Loucy (cell line): ENCODE data around the gene P2RX3.

Source experiments
- H2AFZ ChIP-seq: fragments of 200-600 bp; sonication (generic); 2 replicates; pipeline ENCODE4 v1.6.0; 2016; ENCODE audit warnings: antibody characterized with exemption, mild to moderate bottlenecking, low read length, moderate library complexity
- H3F3A ChIP-seq: fragments of 200-600 bp; 2 replicates; pipeline ENCODE4 v1.6.0; 2016; ENCODE audit warnings: antibody characterized with exemption, low read depth, mild to moderate bottlenecking
- H3K27me3 ChIP-seq: fragments of 200-600 bp; sonication (generic); 2 replicates; pipeline ENCODE4 v1.6.1; 2014; ENCODE audit warnings: low read length, mild to moderate bottlenecking; ENCODE audit not compliant: insufficient read depth, poor library complexity, severe bottlenecking
- H3K36me3 ChIP-seq: fragments of 200-600 bp; sonication (generic); 2 replicates; pipeline ENCODE4 v1.6.1; 2016; ENCODE audit warnings: low read length; ENCODE audit not compliant: insufficient read depth
- H3K4me1 ChIP-seq: fragments of 200-600 bp; sonication (generic); 2 replicates; pipeline ENCODE4 v1.5.1; 2014; ENCODE audit warnings: low read length, mild to moderate bottlenecking; ENCODE audit not compliant: insufficient read depth, poor library complexity, severe bottlenecking
- H3K4me2 ChIP-seq: fragments of 200-600 bp; sonication (generic); 2 replicates; pipeline ENCODE4 v1.6.0; 2014; ENCODE audit warnings: antibody characterized with exemption, low read length, low read depth, mild to moderate bottlenecking; ENCODE audit not compliant: poor library complexity, severe bottlenecking
- H3K4me3 ChIP-seq: fragments of 200-600 bp; sonication (generic); 2 replicates; pipeline ENCODE4 v1.5.1; 2014; ENCODE audit warnings: low read length, mild to moderate bottlenecking, mixed read lengths; ENCODE audit not compliant: poor library complexity, severe bottlenecking
- H3K79me2 ChIP-seq: fragments of 200-600 bp; sonication (generic); 2 replicates; pipeline ENCODE4 v1.6.1; 2014; ENCODE audit warnings: low read length; ENCODE audit not compliant: insufficient read depth
- H3K9ac ChIP-seq: fragments of 200-600 bp; sonication (generic); 2 replicates; pipeline ENCODE4 v1.6.0; 2014; ENCODE audit warnings: mild to moderate bottlenecking, low read depth, low read length, moderate library complexity; ENCODE audit not compliant: poor library complexity, severe bottlenecking
- H3K9me2 ChIP-seq: fragments of 200-600 bp; sonication (generic); replicated peaks from 2 replicates; pipeline ENCODE4 v1.6.1; 2016; ENCODE audit warnings: low read depth, low read length, mixed read lengths
- H3K9me3 ChIP-seq: fragments of 200-600 bp; sonication (generic); 2 replicates; pipeline ENCODE4 v1.6.1; 2014; ENCODE audit warnings: mild to moderate bottlenecking, antibody characterized with exemption, low read length, low read depth; ENCODE audit not compliant: insufficient read depth
- H4K20me1 ChIP-seq: fragments of 200-600 bp; sonication (generic); 2 replicates; pipeline ENCODE4 v1.6.0; 2014; ENCODE audit warnings: antibody characterized with exemption, low read length, mild to moderate bottlenecking; ENCODE audit not compliant: insufficient read depth, poor library complexity, severe bottlenecking
- EZH2phosphoT487 ChIP-seq: fragments of 200-600 bp; IDR thresholded peaks from 2 replicates; pipeline ENCODE4 v1.6.1; 2018; ENCODE audit warnings: antibody characterized with exemption, mild to moderate bottlenecking, moderate library complexity, borderline replicate concordance
- TF ChIP-seq, protein P1 (sequence below): fragments of 200-600 bp; sonication (generic); conservative IDR thresholded peaks from 2 replicates; pipeline ENCODE4 v1.5.1; 2014; ENCODE audit warnings: mild to moderate bottlenecking, antibody characterized with exemption, low read length

P2RX3 gene

DNA sequence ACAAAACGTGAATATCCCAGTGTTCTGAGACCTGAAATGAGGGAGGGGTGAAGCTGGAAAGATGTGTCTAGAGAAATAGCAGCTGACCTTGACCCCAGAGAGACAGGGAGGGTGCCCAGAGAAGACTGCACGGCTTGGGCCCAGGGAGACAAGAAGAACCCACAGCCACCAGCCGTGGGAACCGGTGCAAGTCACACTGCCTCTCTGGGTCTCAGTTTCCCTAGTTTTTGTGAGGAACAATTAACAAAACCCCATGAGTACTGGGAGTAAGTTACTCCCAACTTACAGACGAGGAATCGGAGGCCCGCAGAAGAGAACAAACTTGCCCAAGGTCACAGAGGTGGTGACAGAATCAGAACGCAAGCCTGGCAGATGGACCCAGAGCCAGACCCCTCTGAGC, 32.6 kb upstream of the P2RX3 start:
- no peak overlapping the region for H3K4me2 ChIP-seq
- no peaks in the 10 kb centered on the region for H3K27me3 ChIP-seq
- H4K20me1 ChIP-seq, result no peaks in the 10 kb centered on the region
- H3K36me3 ChIP-seq, result no peaks in the 10 kb centered on the region
- H3K9ac ChIP-seq, result no peak overlapping the region
- H2AFZ ChIP-seq, result no peak overlapping the region
- H3K9me3 ChIP-seq, result no peaks in the 10 kb centered on the region
- no peak overlapping the region for H3K4me3 ChIP-seq
- H3K79me2 ChIP-seq, result no peaks in the 10 kb centered on the region
- H3K9me2 ChIP-seq, result no peaks in the 10 kb centered on the region
- H3F3A ChIP-seq, result no peaks in the 10 kb centered on the region
- TF ChIP-seq, protein P1, sequence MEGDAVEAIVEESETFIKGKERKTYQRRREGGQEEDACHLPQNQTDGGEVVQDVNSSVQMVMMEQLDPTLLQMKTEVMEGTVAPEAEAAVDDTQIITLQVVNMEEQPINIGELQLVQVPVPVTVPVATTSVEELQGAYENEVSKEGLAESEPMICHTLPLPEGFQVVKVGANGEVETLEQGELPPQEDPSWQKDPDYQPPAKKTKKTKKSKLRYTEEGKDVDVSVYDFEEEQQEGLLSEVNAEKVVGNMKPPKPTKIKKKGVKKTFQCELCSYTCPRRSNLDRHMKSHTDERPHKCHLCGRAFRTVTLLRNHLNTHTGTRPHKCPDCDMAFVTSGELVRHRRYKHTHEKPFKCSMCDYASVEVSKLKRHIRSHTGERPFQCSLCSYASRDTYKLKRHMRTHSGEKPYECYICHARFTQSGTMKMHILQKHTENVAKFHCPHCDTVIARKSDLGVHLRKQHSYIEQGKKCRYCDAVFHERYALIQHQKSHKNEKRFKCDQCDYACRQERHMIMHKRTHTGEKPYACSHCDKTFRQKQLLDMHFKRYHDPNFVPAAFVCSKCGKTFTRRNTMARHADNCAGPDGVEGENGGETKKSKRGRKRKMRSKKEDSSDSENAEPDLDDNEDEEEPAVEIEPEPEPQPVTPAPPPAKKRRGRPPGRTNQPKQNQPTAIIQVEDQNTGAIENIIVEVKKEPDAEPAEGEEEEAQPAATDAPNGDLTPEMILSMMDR, result no peak
- TF ChIP-seq EZH2phosphoT487, result no peak
- H3K4me1 ChIP-seq, result no peaks in the 10 kb centered on the region

DNA sequence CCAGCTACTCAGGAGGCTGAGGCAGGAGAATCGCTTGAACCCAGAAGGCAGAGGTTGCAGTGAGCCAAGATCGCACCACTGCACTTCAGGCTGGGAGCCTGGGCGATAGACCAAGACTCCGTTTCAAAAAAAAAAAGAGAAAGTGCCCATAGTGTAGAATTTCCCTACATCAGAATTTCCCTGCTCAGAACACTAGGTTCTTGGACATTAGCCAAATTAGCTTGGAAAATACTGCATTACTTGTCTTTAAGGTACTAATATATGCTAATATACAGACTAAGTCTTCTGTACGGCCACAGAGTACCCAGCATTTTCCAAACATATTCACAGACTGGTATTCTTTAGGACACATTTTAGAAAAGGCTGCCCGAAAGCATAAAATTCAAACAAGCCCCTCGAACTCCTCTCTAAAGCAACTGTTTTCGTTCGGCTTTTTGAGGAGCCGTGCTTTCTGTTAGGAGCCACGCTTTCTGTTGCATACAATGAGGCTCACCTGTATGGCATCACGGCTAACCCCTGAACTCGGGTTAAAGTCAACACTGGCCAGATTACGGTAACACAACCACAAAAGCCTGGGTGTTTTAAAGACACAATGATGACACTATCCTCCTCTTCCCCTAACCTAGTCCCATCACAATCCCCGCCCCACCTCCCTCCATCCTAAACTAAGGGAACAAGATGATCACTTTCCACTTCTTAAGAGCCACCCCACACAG, 31.8 kb upstream of the P2RX3 start:
- no peaks in the 10 kb centered on the region for H4K20me1 ChIP-seq
- no peaks in the 10 kb centered on the region for H3K9me3 ChIP-seq
- no peak overlapping the region for H3K4me2 ChIP-seq
- H2AFZ ChIP-seq, result no peak overlapping the region
- H3K36me3 ChIP-seq, result no peaks in the 10 kb centered on the region
- H3K79me2 ChIP-seq, result no peaks in the 10 kb centered on the region
- H3K9me2 ChIP-seq, result no peaks in the 10 kb centered on the region
- H3K4me1 ChIP-seq, result peaks cover 5% of the 10 kb centered on the region
- H3F3A ChIP-seq, result no peaks in the 10 kb centered on the region
- TF ChIP-seq EZH2phosphoT487, result no peak
- TF ChIP-seq, protein P1, result no peak
- H3K9ac ChIP-seq, result no peak overlapping the region
- no peak overlapping the region for H3K4me3 ChIP-seq
- H3K27me3 ChIP-seq, result no peaks in the 10 kb centered on the region

DNA sequence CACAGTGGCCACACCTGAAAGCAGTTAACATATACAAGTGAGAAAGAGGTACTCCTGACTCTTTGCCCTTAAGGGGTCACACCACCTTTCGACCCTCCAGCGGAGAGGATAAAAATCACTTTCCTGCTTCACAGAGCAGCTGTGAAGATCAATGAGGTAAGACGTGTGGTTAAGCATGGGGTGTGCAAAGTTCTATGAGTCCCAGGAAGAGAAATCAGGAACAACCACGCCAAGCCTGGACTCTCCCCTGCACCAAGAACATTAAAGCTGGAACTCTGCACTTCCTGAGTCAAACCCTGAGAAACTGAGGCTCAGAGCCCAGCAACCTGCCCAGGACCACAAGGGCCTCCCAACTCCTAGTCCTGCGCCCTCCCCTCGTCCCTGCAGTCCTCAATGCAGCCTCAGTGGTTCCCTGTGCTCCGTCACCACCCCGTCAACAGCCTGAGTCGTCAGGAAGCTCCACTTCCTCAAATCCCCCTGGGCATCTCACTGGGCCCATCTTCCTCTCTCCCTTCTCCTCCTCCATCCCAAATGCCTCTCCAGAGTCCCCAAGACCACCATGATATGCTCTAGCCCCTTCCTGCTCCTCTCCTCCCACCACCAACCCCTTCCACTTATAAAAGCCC, 31.1 kb upstream of the P2RX3 start:
- H3K79me2 ChIP-seq, result no peaks in the 10 kb centered on the region
- no peaks in the 10 kb centered on the region for H3F3A ChIP-seq
- H3K27me3 ChIP-seq, result no peaks in the 10 kb centered on the region
- no peak overlapping the region for H2AFZ ChIP-seq
- TF ChIP-seq, protein P1, result no peak
- TF ChIP-seq EZH2phosphoT487, result no peak
- no peaks in the 10 kb centered on the region for H3K9me2 ChIP-seq
- no peak overlapping the region for H3K4me3 ChIP-seq
- no peak overlapping the region for H3K9ac ChIP-seq
- H3K9me3 ChIP-seq, result no peaks in the 10 kb centered on the region
- H3K36me3 ChIP-seq, result no peaks in the 10 kb centered on the region
- peaks cover 11% of the 10 kb centered on the region for H3K4me1 ChIP-seq
- H3K4me2 ChIP-seq, result no peak overlapping the region
- no peaks in the 10 kb centered on the region for H4K20me1 ChIP-seq
